Activated CD4-positive, alpha-beta T cell treated with anti-CD3 and anti-CD28 coated beads for 48 hours (primary cell): ENCODE measurements around the gene VIPR1.

Experiments
- DNase-seq: peaks from one replicate; pipeline ENCODE4 v3.0.0-alpha.2; 2020

Gene VIPR1, protein sequence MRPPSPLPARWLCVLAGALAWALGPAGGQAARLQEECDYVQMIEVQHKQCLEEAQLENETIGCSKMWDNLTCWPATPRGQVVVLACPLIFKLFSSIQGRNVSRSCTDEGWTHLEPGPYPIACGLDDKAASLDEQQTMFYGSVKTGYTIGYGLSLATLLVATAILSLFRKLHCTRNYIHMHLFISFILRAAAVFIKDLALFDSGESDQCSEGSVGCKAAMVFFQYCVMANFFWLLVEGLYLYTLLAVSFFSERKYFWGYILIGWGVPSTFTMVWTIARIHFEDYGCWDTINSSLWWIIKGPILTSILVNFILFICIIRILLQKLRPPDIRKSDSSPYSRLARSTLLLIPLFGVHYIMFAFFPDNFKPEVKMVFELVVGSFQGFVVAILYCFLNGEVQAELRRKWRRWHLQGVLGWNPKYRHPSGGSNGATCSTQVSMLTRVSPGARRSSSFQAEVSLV

DNA sequence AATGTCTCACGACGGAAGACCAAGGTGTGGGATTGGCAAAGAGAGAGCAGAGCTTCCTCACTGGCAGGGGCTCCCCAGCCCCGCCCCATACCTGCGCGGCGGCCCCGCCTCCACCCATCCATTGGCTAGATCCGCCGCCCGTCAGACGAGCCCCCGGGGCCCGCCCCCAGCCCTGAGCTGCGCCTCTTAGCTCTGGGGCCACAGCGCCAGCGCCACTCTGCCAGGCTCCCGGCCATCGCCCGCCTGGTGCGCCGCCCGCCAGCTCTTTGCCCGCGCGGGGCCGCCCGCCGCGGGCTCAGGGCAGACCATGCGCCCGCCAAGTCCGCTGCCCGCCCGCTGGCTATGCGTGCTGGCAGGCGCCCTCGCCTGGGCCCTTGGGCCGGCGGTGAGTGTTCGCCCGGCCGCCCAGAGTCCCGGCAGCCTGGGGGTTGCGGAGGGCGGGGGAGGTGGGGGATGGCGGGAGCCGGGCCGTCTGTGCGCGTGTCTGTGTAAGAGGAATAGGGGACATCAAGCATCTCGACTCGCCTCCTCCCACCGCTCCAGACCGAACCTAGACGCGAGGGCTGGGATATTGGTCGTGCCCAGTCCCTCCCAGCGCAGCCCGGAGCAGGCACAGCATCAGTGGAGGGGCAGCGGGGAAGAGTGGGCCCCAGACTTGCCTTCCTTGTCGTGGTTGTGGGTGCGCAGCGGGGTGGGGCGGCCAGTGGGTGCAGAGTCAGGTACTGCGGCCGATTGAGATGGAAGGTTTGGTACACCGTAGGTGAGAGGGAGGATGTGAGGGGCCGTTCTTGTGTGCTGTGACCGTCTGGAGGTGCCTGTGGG is at the start of gene VIPR1:
Gene VIPR1, plus strand, starts transcription at position 215 of the 822 bp plus-strand sequence. Its CDS starts 93 bp downstream, at position 308.
- peak; percentile 94 for DNase-seq

DNA sequence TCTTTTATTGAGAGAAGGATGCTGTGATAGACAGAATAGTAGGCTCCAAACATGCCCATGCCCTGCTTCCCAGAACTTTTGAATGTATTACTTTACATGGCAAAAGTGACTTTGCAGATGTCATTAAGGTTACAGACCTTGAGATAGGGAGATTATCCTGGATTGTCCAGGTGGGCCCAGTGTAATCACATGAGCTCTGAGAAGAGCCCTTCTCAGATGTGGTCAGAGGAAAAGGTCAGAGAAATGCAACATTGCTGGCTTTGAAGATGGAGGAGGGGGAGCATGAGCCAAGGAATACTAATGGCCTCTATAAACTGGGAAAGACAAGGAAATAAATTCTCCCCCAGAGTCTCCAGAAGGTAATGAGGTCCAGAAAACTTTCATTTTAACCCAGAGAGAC is 46.2 kb upstream of the VIPR1 start:
- DNase-seq: no peak

- no peak for DNase-seq
Observed at GRCh38 chr3:42459151-42459550, 43.3 kb upstream of the VIPR1 start.

DNA sequence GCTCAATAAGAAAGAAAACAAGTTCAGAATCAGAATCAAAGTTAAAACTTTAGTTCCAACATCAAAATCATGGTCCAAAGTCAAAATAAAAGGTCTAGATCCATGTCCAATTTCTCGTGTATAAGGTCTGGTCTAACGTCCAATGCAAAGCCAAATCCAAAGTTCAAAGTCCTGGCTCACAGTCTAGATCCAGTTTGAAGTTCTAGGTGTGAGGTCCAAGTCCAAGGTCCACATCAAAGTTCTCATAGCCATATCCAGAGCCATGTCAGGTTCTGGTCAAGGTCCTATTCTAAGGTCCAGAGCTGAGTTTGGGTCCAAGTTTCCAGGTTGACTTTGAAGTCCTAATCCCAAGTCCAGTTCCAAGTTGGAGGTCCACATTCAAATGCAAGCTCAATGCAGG is 40.7 kb upstream of the VIPR1 start:
- no peak for DNase-seq

DNA sequence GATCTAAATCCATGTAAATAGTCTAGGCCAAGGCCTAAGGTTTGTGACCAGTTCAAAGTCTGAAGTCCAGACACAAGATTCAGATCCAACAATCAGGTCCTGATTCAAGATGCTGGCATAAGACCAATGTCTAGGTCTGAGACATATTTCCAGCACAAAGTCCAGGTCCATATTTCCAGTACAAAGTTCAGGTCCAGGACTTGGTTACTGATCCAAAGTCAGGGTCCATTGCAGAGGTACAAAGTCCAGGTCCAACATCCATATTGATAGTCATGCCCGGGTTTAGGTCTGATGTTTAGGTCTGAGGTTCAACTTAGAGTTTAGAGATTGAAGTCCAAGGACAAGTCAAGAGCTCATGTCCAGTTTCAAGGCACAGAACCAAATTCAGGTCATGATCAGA is 39.4 kb upstream of the VIPR1 start:
- DNase-seq: no peak

DNA sequence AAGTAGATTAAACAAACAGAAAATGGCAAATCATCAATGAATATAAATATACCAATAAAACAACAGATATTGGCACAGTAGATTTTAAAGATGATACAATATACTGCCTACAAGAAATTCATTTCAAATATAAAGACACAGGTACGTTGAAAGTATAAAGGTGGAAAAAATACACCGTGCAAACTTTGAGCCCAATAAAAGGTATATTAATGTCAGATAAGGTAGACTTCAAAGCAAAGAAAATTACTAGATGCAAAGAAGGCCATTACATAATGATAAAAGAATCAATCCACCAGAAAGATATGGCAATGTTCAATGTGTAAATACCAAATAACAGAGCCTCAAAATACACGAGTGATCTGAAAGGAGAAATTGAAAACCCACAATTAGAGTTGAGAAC is 34.3 kb upstream of the VIPR1 start:
- DNase-seq: no peak

DNA sequence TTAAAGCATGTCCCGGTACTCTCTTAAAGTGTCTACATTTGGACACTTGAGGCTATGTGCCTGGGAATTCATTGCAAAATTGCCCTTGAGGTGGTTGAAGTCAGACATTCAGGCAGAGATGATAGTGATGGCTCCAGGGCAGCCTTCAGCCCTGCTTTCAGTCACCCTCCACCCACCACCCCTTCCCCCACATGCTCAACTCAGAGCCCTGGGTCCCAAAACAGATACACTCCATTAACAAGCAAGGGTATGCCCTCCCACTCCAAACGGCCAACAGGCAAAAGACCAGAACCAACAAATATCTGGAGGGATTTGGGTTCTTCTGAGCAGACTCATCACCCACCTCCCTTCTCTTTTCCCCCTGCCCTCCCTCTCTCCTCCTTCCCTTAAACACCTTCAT is 29.9 kb upstream of the VIPR1 start:
- DNase-seq: no peak

DNA sequence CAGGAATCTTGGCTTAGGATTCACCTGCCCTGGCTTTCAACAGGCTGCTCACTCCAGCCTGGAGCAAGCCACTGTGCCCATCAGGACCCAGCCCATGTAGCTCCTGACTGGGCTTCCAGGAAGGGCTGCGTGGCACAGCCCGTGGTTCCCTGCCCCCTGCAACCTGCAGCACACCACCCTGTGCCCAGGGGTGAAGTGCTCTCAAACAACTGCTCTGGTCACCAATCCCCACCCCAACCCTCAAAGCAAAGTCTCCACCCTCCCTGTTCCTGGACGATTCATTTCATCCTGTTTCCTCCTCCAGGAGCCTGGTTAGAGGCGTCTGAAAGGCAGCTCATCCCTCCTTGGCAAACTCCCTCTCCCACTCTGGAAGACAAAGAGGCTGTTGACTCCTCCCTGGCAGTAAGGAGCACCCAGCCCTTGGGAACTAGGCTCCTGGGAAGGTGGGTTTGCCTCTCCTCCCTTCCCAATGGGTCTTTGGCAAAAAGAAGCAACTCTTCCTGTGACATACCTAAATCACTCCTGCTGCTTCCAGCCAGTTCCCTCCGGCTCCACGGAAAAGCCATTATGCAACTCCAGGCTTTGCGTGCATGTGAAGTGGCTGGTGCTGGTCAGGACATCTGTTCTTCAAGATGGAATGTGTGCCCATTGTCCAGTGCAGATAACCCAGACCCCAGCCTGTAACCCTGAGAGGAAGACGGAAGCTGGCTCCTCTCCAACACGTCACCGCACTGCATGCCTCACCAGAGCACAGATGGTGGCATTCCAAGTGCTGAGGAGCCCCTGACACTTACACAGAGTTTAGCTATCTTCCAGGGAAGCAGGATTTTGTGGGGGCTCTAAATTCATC is 29.1 kb upstream of the VIPR1 start:
- DNase-seq: no peak

DNA sequence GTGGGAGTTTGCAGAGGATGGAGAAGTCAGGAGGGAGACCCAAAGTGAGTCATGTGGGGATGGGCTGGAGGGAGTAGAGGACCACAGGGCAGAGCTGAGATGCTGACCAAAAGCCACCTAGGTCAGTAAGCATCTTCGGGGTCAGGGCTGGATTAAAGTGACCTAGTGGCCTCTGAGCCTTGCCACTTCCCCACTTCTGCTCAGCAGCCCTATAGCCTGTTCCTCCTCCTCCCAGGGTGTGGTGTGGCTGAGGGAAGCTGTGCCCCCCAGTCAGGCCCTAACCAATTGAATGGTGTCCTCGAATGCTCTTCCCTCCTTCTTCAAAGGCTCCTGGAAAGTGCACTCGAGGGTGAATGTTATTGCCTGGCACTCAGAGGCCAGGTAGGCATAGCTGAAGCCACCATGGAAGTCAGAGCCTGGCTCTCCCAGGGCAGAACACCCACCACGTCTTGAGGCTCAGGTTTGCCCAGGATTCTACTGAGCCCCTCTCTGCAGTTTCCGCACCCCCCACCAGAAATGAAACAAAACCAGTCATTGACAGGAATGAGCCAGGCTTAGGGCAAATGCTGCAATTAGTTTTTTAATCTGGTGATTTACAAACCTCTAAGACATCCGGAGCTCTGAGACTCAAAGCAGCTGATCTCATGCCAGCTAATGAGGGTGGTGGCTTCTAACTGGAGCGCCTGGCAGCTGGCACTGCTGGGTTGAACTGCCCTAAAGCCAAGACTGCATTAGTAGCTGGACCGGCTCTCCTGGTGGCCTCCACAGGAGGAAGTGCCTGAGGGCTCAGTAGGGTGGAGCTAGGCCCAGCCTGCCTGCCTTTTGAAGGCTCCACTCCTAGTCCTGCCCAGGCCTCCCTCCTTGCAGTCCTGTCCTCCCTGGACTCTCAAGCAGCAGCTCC is 26.0 kb upstream of the VIPR1 start:
- DNase-seq: no peak

GRCh38 chr3:42477696-42478095 is 24.7 kb upstream of the VIPR1 start:
- DNase-seq: no peak

DNA sequence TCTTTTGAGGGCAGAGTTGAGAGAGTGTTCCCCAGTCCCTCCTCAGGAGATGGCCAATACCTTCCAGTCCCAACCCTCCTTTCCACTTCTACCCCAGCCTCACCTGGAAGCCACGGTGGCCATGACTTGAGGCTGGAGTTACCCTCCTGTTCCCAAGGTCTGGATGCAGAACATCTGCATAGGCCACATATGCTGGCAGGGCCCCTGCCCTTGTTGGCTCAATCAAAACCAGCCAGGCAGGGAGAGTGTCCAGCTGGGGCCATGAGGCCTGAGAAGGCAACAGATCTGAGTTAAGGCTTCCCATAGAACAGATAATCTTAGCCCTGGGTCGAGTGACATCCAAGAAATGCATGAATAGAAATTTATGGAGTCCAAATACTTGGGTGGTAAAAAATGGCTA is 23.6 kb upstream of the VIPR1 start:
- no peak for DNase-seq

GRCh38 chr3:42486814-42487565 is 15.5 kb upstream of the VIPR1 start:
- DNase-seq: no peak

DNA sequence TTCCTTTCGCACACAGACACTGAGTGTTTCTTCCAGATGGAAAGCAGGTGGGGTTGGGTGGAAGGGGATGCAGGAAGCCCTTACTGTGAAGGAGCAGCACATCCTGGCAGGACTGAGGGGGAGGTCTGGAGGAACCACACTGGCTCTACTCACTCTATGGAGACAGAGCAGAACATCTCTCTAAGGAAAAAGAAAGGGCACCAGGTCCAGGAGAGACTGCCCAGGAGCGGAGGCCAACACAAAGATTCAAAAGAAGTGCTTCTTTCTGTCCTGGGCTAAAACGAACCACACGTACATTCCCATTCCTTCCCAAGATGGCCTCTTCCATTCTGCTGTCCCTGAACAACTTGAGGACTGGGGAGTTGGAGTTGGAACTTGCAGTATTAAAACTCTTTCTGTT is 13.8 kb upstream of the VIPR1 start:
- no peak for DNase-seq

GRCh38 chr3:42489116-42489936 is 13.1 kb upstream of the VIPR1 start:
- DNase-seq: no peak

- DNase-seq: no peak
Observed at GRCh38 chr3:42489937-42490227, 12.6 kb upstream of the VIPR1 start.

DNA sequence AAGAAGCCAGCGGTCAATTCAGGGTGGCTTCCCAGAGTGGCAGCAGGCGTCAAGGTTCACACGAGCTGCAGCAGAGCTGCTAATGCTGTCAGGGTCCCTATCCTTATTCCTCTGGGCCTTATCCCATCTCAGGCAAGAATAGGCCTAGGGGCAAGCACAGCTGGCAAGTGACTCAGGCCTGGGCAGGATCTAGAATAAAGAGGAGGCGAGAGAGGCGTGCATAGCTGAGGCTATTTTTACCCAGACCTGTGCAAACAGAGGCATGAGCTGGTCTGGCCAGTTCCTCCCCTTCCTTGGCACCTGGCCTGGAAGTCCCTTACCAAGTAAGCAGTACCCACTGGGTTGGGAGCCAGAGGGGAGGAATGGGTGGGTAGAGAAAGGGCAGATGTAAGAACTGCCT is 12.2 kb upstream of the VIPR1 start:
- no peak for DNase-seq

GRCh38 chr3:42491881-42492507 is 10.4 kb upstream of the VIPR1 start:
- no peak for DNase-seq

DNA sequence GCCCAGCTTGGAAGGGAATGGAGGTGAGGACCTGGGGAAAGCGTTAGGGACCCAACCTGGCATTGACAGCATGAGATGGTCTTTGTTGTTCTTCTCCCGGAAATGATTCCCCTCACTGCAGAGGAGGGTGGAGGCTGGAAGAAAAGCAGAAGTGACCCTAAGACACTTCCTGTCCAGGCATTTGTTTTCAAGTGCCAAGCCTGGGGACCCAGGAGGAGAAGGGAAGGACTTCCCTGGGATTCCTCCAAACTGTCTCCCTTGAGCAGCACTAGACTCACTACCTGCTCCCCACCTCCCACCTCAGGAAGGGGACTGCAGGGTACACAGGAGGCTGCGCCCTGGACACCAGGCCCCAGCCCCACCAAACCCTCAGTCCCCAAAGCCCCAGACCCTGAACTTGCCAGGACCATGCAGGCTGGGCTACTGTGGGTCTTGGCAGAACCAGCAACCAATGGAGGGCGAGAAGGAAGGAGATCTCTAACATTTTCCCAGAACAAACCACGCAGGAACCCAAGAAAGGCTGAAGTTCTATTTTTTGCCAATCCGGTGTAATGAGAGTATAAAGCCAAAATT is 9.8 kb upstream of the VIPR1 start:
- no peak for DNase-seq

DNA sequence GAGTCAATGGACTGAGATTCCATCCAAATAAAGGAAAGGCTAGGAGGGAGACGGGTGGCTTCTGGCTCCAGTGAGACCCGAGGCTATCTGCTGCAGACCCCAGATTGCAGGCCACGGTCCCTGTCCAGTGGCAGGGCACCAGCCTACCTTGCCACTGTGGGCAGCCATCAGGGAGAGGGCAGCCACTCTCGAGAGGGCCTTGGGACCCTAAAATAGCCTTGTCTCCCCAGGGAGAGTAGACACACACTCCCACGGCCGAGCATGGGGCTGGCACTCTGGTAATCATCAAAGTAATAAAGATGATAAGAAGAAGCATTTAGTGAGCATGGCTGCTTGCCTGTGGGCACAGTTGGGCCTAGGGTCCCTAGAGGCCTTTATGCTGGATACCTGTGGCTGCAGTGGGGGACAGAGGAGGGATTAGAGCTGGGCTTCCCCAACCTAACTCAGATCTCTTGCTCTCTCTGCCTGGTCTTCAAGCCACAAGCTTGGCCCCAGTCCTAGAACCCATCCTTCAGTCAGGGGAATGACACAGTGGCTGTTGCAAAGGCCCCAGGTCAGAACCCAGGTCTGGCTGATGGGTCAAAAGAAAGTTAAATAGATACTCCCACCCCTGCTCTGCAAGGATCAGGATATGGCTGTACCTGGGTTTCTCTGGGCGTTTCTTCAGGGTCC is 9.2 kb upstream of the VIPR1 start:
- DNase-seq: no peak
